Measurements from ENCODE around the gene TCEANC2.

- TF ChIP-seq POLR2A (IDR thresholded peaks at IDR 0.05; ENCODE audit: low read depth, low read length) = no peak
- TF ChIP-seq CTCF (IDR thresholded peaks at IDR 0.05; ENCODE audit: extremely low read depth in 1 of 2, insufficient read depth in 1 of 2, low read depth in 1 of 2, low read length in 2 of 2) = no peak
- no peak for TF ChIP-seq MAX (IDR thresholded peaks at IDR 0.05; ENCODE audit: insufficient read depth, insufficient read length)
- TF ChIP-seq EZH2 (IDR thresholded peaks at IDR 0.05; ENCODE audit: borderline replicate concordance, low read depth, low read length, severe bottlenecking) = no peak
- no peak for TF ChIP-seq JUN (IDR thresholded peaks at IDR 0.05; ENCODE audit: borderline replicate concordance, insufficient read depth, insufficient read length, low read depth)
- no peak for TF ChIP-seq POLR2AphosphoS5 (IDR thresholded peaks at IDR 0.05; ENCODE audit: insufficient read depth, low read depth, low read length)
- TF ChIP-seq MYC (IDR thresholded peaks at IDR 0.05; ENCODE audit: low read depth, low read length) = no peak
- no peak for TF ChIP-seq FOS (IDR thresholded peaks at IDR 0.05; ENCODE audit: borderline replicate concordance, insufficient read depth, low read length)
Measured at GRCh38 chr1:54138994-54139393, 85.6 kb downstream of the TCEANC2 start.
